Gastrocnemius medialis (tissue), 4 donors: ENCODE data around the gene FCGR3B. TPM values are rescaled to one million over a fixed set of nuclear protein-coding genes. Genes with fewer than 3 reads are reported as not detected.
"Not testable (repeated sequence)": the region's sequence is repeated elsewhere in the genome, so short reads cannot be mapped to it uniquely, and the experiment has no call there.

Experiments used
- ATAC-seq, 2 donors: fragments of 150-250 bp; one replicate each; pipeline ENCODE4 v1.9.1; 2016
- DNase-seq, 2 donors: peaks; one replicate each; pipeline ENCODE4 v3.0.0-alpha.2; 2019
- H3K27ac ChIP-seq, 4 donors: fragments of 200-600 bp; sonication (generic); 1 replicate in 1 of 4; 2 replicates in 3 of 4; pipeline ENCODE4 v1.5.1; 2016 to 2018; ENCODE audit warnings: mild to moderate bottlenecking in 2 of 4, moderate library complexity in 1 of 4
- H3K27me3 ChIP-seq, 3 donors: fragments of 200-600 bp; sonication (generic) in 2 of 3; 1 replicate in 1 of 3; 2 replicates in 2 of 3; pipeline versions ENCODE4 v1.5.1 to v1.6.0; 2016 to 2019; ENCODE audit warnings: mild to moderate bottlenecking in 1 of 3, moderate library complexity in 1 of 3
- H3K36me3 ChIP-seq, 2 donors: fragments of 200-600 bp; sonication (generic) in 1 of 2; one replicate each; pipeline ENCODE4 v1.5.1; 2017 to 2018
- H3K4me1 ChIP-seq, 2 donors: fragments of 200-600 bp; sonication (generic) in 1 of 2; one replicate each; pipeline ENCODE4 v1.5.1; 2016 to 2017; ENCODE audit warnings: mild to moderate bottlenecking in 2 of 2
- H3K4me3 ChIP-seq, 4 donors: fragments of 200-600 bp; sonication (generic) in 3 of 4; 1 replicate in 1 of 4; 2 replicates in 3 of 4; pipeline ENCODE4 v1.5.1; 2016 to 2019; ENCODE audit warnings: mild to moderate bottlenecking in 2 of 4
- H3K9me3 ChIP-seq, 3 donors: fragments of 200-600 bp; sonication (generic) in 2 of 3; 1 replicate in 1 of 3; 2 replicates in 2 of 3; pipeline ENCODE4 v1.5.1; 2016 to 2019
- in situ Hi-C, 4 donors: fragments of 200-750 bp; cut with MboI; loops; one replicate each; pipeline versions ENCODE4 v1.15.0 to v1.8.0; 2017; ENCODE audit warnings: low sequenced_read_pairs in 4 of 4
- intact Hi-C: fragments of 100-400 bp; cut with DNase I; formaldehyde crosslinking; loops from one replicate; pipeline ENCODE4 v1.15.1; 2023; ENCODE audit warnings: low total_unique reads
- total RNA-seq, 4 donors: library from RNA; depleted of rRNA; stranded (reverse); fragments of >200 nt; gene quantifications; one replicate each; pipeline versions ENCODE4 v1.1.0 to v1.2.3, GENCODE V29; 2016

Gene FCGR3B
- total RNA-seq, 4 donors from 2014 or later: 0.38 to 1.2 (median 0.42) TPM

DNA sequence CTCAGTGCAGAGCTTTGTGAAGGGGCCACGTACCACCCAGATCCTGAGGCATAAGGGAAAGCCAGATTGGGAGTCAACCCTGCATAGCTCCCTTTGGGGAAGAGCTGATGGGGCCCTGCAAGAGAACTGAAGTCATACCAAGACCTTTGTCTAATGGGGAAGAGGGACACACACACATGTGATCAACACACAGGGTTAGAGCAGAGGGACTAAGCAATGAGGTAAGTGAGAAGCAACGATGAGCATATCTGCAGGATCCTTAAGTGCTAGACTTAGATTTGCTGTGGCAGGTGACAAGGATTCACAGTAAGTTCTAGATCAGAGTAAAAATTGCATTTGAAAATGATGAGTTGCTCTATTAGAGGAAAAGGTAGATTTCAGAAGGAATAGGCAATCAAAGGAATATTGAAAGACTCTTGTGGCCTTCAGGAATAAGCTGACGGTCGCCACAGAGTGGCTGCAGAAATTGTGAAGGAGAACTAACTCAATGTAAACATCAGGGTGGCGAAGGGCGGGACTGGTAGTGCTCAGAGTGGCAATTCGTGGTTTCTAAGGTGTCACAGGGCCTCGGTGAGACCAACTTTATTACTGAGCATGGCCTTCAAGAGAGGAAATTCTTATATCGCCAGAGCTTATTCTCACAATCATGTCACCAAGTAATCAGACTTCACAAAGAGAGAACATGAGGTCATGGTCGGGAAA, 4.4 kb downstream of the FCGR3B start:
- H3K4me1 ChIP-seq, DNase-seq, H3K9me3 ChIP-seq, H3K27ac ChIP-seq, H3K36me3 ChIP-seq, ATAC-seq, H3K27me3 ChIP-seq, intact Hi-C loops, in situ Hi-C loops, H3K4me3 ChIP-seq: not testable (repeated sequence)

DNA sequence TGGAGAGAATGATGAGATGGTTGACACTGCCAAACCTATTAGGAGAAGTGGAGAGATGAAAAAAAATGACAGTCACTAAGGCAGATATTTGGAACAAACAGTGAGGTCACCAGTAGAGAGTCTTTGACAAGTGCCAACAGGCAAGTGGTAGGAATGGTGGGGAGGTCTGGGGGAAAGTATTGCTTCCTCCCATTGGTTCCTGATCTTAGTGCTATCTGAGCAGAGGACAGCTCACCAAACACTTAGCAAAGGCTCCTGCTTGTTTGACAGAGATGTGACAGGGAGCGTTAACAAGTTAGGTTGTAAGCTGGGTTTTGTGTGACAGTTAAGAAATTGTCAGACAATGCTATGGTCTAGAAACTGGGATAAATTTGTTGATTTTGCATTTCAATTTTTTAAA, 6.4 kb downstream of the FCGR3B start:
- not testable (repeated sequence) for ATAC-seq, H3K27ac ChIP-seq
- in situ Hi-C loops: loop anchor here in 1 of 4 donors (25.0 kb wide), 1 partner anchor 113 kb away; the partner anchor contains the start of gene DUSP12

DNA sequence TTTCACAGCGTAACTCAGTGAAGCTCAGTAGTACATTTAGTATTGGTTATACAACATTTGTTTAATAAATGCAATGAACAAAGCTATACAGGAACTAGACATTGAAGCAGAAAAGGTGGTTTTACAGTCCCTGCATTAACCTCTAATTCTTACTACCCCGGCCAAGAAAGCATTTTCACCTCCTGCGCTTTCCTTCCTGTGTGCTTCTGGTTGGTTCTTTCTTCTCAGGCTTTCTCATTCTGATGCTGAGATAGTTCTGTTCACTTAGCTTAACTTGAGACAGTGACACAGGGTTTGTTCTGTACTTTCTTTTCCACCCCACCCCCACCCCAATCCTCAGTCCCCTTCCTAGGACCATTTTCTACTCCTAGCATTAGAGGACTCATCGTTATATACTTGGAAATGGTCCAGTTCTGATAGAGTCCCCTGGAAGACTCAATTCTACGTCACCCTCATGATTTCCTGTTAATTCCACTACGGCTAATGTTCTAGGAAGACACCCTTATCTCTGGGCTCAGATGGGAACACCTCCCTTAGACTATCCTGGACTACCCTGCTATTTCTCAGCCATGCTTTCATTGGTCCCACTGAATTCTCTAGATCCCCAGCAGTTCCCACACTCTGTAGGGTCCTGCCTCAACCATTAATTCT, 7.5 kb downstream of the FCGR3B start:
- H3K4me3 ChIP-seq, H3K4me1 ChIP-seq, ATAC-seq, H3K27ac ChIP-seq, intact Hi-C loops, H3K36me3 ChIP-seq, DNase-seq, H3K9me3 ChIP-seq: not testable (repeated sequence)
- in situ Hi-C loops: loop anchor here in 1 of 4 donors (25.0 kb wide), 1 partner anchor 114 kb away; the partner anchor contains the start of gene DUSP12
- H3K27me3 ChIP-seq: peaks cover 6 to 15% (median 9%) of the 10 kb centered on the region in 3 donors

More for the DNA sequence above, 6.4 kb downstream of the FCGR3B start:
- H3K9me3 ChIP-seq, H3K4me3 ChIP-seq, H3K36me3 ChIP-seq, intact Hi-C loops, DNase-seq, H3K4me1 ChIP-seq: not testable (repeated sequence)
- peaks cover 6 to 15% (median 9%) of the 10 kb centered on the region in 3 donors for H3K27me3 ChIP-seq

DNA sequence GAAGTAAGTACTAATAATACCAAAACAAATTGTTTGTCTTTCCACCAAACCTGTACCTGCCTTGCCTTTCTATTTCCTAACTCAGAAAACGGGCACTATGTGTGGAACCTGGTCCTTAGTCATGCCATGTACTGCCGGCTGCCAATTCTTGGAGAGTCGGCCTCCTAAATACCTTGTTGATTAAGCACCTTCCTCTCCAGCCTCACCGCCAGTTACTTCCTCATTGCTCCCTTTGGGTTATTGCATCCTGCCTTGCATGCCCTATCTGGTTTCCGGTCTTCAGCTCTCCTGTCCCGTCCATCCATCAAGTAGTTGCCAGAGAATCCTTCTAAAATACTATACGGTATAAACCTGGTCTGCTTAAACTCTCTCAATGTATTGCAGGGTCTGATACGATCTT, 8.9 kb downstream of the FCGR3B start:
- H3K4me3 ChIP-seq, ATAC-seq, intact Hi-C loops, H3K27ac ChIP-seq, H3K4me1 ChIP-seq, DNase-seq, H3K36me3 ChIP-seq, H3K9me3 ChIP-seq: not testable (repeated sequence)
- H3K27me3 ChIP-seq: peaks cover 6 to 15% (median 9%) of the 10 kb centered on the region in 3 donors
- in situ Hi-C loops: loop anchor here in 1 of 4 donors (25.0 kb wide), 1 partner anchor 115 kb away; the partner anchor contains the start of gene DUSP12

DNA sequence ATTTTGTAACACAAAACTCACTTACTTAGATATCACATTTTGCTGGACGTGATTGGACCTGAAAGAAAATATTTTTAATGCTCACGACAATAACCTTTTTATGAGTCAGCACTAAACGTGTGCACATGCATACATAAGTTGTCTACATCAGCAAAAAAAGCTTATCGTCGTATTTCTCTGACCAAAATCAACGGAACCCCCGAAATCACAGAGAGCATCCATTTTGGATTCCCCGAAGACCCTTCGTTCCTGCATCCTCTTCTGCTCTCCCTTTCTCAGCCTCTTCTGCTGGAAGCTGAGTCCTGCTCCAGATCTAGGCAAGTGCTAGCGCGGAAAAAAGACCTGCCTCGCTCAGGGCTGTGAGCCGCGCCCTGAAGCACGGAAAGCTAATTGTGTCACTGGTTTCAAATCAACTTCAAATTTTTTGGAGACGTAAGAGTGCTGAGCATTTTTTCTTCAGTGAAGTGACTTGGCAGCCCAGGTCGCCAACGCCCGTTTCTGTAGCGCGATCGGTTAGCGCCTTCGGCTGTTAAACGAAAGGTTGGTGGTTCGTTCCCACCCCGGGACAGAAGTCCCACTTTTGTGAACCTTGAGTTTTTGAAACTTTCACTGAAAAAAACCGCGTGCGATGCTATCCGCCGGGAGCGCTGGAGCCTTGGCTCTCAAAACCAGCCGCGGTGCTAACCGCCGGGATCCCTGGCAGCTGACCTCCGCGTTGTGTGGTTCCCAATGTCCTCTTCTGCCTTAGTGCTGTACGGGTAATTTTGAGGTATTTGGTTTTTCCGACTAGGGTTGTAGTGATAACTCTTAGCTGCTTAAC, 9.6 kb downstream of the FCGR3B start:
- H3K9me3 ChIP-seq, intact Hi-C loops, H3K4me1 ChIP-seq, DNase-seq, H3K27ac ChIP-seq, H3K36me3 ChIP-seq, ATAC-seq: not testable (repeated sequence)
- Histone ChIP-seq H3K4me3 (peak overlapping the region in 3 of 4 donors; percentile 18 to 38 (median 31)), H3K27me3 (peaks cover 6 to 15% (median 9%) of the 10 kb centered on the region in 3 donors)
- in situ Hi-C loops: loop anchor here in 1 of 4 donors (25.0 kb wide), 1 partner anchor 116 kb away; the partner anchor contains the start of gene DUSP12

DNA sequence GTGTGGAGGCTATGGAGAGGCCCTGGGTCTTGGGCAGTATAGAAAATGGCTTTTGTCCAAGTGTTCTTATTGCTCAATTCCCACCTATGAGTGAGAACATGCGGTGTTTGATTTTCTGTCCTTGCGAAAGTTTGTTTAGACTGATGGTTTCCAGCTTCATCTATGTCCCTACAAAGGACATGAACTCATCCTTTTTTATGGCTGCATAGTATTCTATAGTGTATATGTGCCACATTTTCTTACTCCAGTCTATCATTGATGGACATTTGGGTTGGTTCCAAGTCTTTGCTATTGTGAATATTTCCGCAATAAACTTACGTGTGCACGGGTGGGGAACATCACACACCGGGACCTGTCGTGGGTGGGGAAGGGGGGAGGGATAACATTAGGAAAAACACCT, 10.6 kb downstream of the FCGR3B start:
- DNase-seq, intact Hi-C loops: not testable (repeated sequence)
- in situ Hi-C loops: loop anchor here in 1 of 4 donors (25.0 kb wide), 1 partner anchor 117 kb away; the partner anchor contains the start of gene DUSP12

DNA sequence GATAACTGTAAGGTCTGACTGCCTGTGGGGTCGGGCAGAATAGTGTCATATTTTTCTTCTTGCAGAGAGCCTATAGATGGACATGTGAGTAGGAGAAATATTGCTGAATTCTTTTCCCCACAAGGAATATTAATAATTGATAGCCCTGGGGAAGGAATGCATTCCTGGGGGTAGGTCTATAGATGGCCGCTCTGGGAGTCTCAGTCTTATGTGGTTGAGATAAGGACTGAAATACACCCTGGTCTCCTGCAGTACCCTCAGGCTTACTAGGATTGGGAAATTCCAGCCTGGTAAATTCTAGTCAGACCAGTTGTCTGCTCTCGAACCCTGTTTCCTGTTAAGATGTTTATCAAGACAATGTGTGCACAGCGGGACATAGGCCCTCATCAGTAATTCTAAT, 12.5 kb downstream of the FCGR3B start:
- H3K4me1 ChIP-seq, ATAC-seq, H3K36me3 ChIP-seq, H3K4me3 ChIP-seq, intact Hi-C loops, DNase-seq, H3K9me3 ChIP-seq, H3K27ac ChIP-seq: not testable (repeated sequence)
- in situ Hi-C loops: loop anchor here in 1 of 4 donors (25.0 kb wide), 1 partner anchor 119 kb away; the partner anchor contains the start of gene DUSP12
- H3K27me3 ChIP-seq: peaks cover 6 to 15% (median 9%) of the 10 kb centered on the region in 3 donors

More for the DNA sequence above, 10.6 kb downstream of the FCGR3B start:
- not testable (repeated sequence) for H3K36me3 ChIP-seq, ATAC-seq, H3K27ac ChIP-seq, H3K9me3 ChIP-seq, H3K4me1 ChIP-seq, H3K4me3 ChIP-seq
- H3K27me3 ChIP-seq: peaks cover 6 to 15% (median 9%) of the 10 kb centered on the region in 3 donors

DNA sequence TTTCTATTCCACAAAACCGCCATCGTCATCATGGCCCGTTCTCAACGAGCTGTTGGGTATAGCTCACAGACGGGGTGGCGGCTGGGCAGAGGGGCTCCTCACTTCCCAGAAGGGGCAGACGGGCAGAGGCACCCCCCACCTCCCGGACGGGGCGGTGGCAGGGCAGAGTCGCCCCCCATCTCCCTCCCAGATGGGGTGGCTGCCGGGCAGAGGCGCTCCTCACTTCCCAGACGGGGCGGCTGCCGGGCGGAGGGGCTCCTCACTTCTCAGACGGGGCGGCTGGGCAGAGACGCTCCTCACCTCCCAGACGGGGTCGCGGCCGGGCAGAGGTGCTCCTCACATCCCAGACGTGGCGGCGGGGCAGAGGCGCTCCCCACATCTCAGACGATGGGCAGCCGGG, 14.6 kb downstream of the FCGR3B start:
- H3K9me3 ChIP-seq, ATAC-seq, H3K27ac ChIP-seq, H3K36me3 ChIP-seq, H3K4me3 ChIP-seq, DNase-seq, intact Hi-C loops, H3K4me1 ChIP-seq: not testable (repeated sequence)
- H3K27me3 ChIP-seq: peaks cover 2 to 11% (median 8%) of the 10 kb centered on the region in 3 donors
- in situ Hi-C loops: loop anchor here in 1 of 4 donors (25.0 kb wide), 1 partner anchor 121 kb away; the partner anchor contains the start of gene DUSP12

DNA sequence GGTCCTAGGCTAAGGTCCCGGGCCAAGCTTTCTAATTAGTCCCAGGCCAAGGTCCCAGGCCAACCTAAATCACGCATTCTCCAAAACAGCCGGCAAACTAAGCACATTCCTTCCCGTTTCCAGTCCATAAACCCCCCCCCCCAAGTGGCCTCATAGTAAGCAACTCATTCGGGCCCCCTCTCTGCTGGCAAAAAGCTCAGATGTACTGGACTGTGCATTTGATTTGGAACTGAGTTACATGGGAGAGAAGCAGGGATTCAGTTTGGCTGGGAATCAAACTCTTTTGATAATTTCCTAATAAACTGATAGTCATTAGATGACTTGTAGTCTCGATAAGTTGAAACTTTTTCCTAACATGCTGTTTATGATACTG, 17.8 kb downstream of the FCGR3B start:
- H3K4me3 ChIP-seq: peak overlapping the region in 3 of 4 donors; percentile 51 to 56 (median 54)
- DNase-seq, H3K4me1 ChIP-seq, H3K36me3 ChIP-seq, ATAC-seq, H3K9me3 ChIP-seq, intact Hi-C loops: not testable (repeated sequence)
- peaks cover 0 to 14% (median 6%) of the 10 kb centered on the region in 3 donors for H3K27me3 ChIP-seq
- H3K27ac ChIP-seq: peak overlapping the region in 1 of 4 donors; percentile 62
- in situ Hi-C loops: loop anchor here in 1 of 4 donors (25.0 kb wide), 1 partner anchor 124 kb away; the partner anchor contains the start of gene DUSP12
